8988T (cell line): ENCODE measurements around the gene NOBOX.
"Not testable (repeated sequence)": the region's sequence is repeated elsewhere in the genome, so short reads cannot be mapped to it uniquely, and the experiment has no call there.

ENCODE experiments used
- DNase-seq: peaks from one replicate; pipeline ENCODE4 v3.0.0; 2011

The NOBOX gene

DNA sequence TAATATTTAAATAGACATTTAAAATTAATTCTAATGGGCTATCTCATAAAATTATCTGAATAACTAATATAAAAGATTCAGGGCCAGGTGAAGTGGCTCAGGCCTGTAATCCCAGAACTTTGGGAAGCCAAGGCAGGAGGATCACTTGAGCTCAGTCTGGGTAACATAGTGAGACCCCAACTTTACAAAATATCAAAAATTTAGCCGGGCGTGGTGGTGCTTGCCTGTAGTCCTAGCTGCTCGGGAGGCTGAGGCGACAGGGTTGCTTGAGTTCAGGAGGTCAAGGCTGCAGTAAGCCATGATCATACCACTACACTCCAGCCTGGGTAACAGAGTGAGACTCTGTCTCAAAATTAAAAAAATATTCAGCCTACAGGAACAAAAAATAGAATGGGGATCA is 12.5 kb downstream of the NOBOX start:
- no peak for DNase-seq

GRCh38 chr7:144390481-144390880 is 13.0 kb downstream of the NOBOX start:
- no peak for DNase-seq

DNA sequence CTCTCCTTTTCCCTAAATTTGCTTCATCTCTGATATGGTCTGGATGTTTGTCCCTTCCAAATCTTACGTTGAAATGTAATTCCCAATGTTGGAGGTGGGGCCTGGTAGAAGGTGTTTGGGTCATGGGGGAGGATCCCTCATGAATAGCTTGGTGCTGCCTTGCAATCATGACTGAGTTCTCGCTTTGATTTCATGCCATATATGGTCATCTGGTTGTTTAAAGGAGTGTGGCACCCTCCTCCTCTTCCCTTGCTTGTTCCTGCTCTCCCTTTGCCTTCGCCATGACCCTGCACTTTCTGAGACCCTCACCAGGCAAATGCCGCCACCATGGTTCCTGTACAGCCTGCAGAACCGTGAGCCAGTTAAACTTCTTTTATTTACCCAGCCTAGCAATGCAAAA is 14.5 kb downstream of the NOBOX start:
- DNase-seq = no peak

GRCh38 chr7:144386741-144387140 is 16.8 kb downstream of the NOBOX start:
- no peak for DNase-seq

- no peak for DNase-seq
Observed at GRCh38 chr7:144384555-144385245, 18.8 kb downstream of the NOBOX start.

- DNase-seq = no peak
Observed at GRCh38 chr7:144384071-144384470, 19.4 kb downstream of the NOBOX start.

DNA sequence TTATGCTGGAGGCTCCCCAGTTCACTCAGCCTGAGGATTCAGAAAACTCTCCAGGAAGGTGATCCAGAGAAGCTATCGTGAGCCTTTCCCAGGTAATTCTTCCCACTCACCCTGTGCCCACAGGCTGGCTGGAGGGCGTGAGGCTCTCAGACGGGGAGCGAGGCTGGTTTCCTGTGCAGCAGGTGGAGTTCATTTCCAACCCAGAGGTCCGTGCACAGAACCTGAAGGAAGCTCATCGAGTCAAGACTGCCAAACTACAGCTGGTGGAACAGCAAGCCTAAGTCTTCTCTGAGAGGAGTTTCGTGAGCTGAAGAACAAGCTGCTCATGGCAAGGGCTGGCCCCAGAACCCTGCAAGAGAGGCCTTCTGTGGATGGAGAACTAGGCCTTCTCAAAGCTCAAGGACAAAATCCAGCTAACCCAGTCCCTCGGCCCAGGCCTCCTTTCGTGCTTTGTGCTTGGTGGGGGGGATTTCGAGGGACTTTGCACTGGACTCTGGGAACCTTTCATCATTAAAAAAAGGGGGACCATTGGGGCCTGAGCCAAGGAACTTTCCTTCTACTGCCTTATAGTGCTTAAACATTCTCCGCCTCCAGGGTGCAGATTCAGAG is 23.6 kb downstream of the NOBOX start:
- no peak for DNase-seq

GRCh38 chr7:144378651-144379050 is 24.8 kb downstream of the NOBOX start:
- no peak for DNase-seq

- not testable (repeated sequence) for DNase-seq
Observed at GRCh38 chr7:144369221-144369620, 34.3 kb downstream of the NOBOX start.

- DNase-seq = not testable (repeated sequence)
Observed at GRCh38 chr7:144367250-144367649, 36.2 kb downstream of the NOBOX start.

- DNase-seq = not testable (repeated sequence)
Observed at GRCh38 chr7:144365523-144365922, 38.0 kb downstream of the NOBOX start.

- not testable (repeated sequence) for DNase-seq
Observed at GRCh38 chr7:144362061-144362460, 41.4 kb downstream of the NOBOX start.

- not testable (repeated sequence) for DNase-seq
Observed at GRCh38 chr7:144356860-144357259, 46.6 kb downstream of the NOBOX start.

- DNase-seq = not testable (repeated sequence)
Observed at GRCh38 chr7:144356185-144356584, 47.3 kb downstream of the NOBOX start.

GRCh38 chr7:144355176-144355822 is 48.2 kb downstream of the NOBOX start, which contains the start of gene ARHGEF5:
Gene ARHGEF5 (plus strand): TSS chr7:144355402. CDS start chr7:144362670, 7,268 bp downstream.
- not testable (repeated sequence) for DNase-seq

- not testable (repeated sequence) for DNase-seq
Observed at GRCh38 chr7:144351667-144352066, 51.8 kb downstream of the NOBOX start.

- not testable (repeated sequence) for DNase-seq
Observed at GRCh38 chr7:144348625-144349024, 54.9 kb downstream of the NOBOX start.
